HepG2 (cell line): ENCODE results near the gene MPST. TPM values are rescaled to one million over a fixed set of nuclear protein-coding genes. Genes with fewer than 3 reads are reported as not detected.

Experiments
- ATAC-seq: fragments of 200-7000 bp; cut with Tn5 transposase; 3 replicates; pipeline ENCODE4 v1.9.1; 2020; ENCODE audit warnings: mild to moderate bottlenecking, moderate library complexity
- BruUV-seq: library from RNA; stranded (reverse); fragments of 400-500 nt; replicated peaks from 2 replicates; lab custom pipeline; 2021; lab: Mats Ljungman, UMichigan
- CTCF ChIA-PET: fragments of 300-600 bp; formaldehyde crosslinking; extraction: SDS; loops from one replicate; lab custom pipeline; 2021; ENCODE audit warnings: low total read pairs, inconsistent platforms, low intra/inter-chr PET ratio; lab: Yijun Ruan, JAX
- POLR2A ChIA-PET: fragments of 350-600 bp; sonication (Branson Sonifier 250); formaldehyde crosslinking; loops from one replicate; lab custom pipeline; 2020; ENCODE audit warnings: antibody characterized with exemption, inconsistent platforms; lab: Yijun Ruan, JAX
- DNase-seq: peaks from one replicate; pipeline ENCODE4 v3.0.0-alpha.2; 2015; ENCODE audit warnings: low spot score
- FAIRE-seq: peaks from 3 replicates; lab custom pipeline; 2011; peaks lifted over from hg19 to GRCh38; lab: Jason Lieb, UNC
- H2AFZ ChIP-seq: one replicate; pipeline ENCODE4 v1.6.1; 2011; ENCODE audit warnings: low read length, inconsistent platforms
- H3K27ac ChIP-seq: fragments of 300-600 bp; 3 replicates; pipeline ENCODE4 v1.8.0; 2011; ENCODE audit warnings: mixed run types, mild to moderate bottlenecking, mixed read lengths, low read length, inconsistent platforms; ENCODE audit not compliant: insufficient read depth; ENCODE audit errors: extremely low read length
- H3K27me3 ChIP-seq, 2 experiments: fragments of 200-600 bp in 1 of 2; 2 replicates in 1 of 2; 3 replicates in 1 of 2; pipeline versions ENCODE4 v1.6.0 to v1.8.0; 2011; ENCODE audit warnings: low read length in 2 of 2, mild to moderate bottlenecking in 2 of 2, moderate library complexity in 2 of 2, inconsistent platforms in 1 of 2; ENCODE audit not compliant: insufficient read depth in 2 of 2, control insufficient read depth in 1 of 2
- H3K36me3 ChIP-seq, 2 experiments: fragments of 200-600 bp in 1 of 2; replicated peaks in 1 of 2; 2 replicates in 1 of 2; 3 replicates in 1 of 2; pipeline versions ENCODE4 v1.5.1 to v1.8.0; 2011; ENCODE audit warnings: low read length in 2 of 2, inconsistent platforms in 1 of 2; ENCODE audit not compliant: insufficient read depth in 2 of 2, control insufficient read depth in 1 of 2
- H3K4me1 ChIP-seq: 2 replicates; pipeline ENCODE4 v1.5.1; 2012; ENCODE audit warnings: low read length, inconsistent platforms; ENCODE audit not compliant: insufficient read depth
- H3K4me2 ChIP-seq: 2 replicates; pipeline ENCODE4 v1.6.0; 2011; ENCODE audit warnings: low read depth, low read length, inconsistent platforms
- H3K4me3 ChIP-seq, 3 experiments: fragments of 200-600 bp in 1 of 3; sonication (generic), shearing (Covaris generic) in 1 of 3; replicated peaks in 1 of 3; 2 replicates each; pipeline ENCODE4 v1.5.1; 2011 to 2016; ENCODE audit warnings: low read length in 3 of 3, inconsistent platforms in 2 of 3, low read depth in 2 of 3, mild to moderate bottlenecking in 2 of 3, control low read depth in 1 of 3, mixed read lengths in 1 of 3; ENCODE audit not compliant: insufficient read depth in 1 of 3
- H3K79me2 ChIP-seq: one replicate; pipeline ENCODE4 v1.6.1; 2011; ENCODE audit warnings: low read length, inconsistent platforms; ENCODE audit not compliant: insufficient read depth
- H3K9ac ChIP-seq: 2 replicates; pipeline ENCODE4 v1.6.0; 2011; ENCODE audit warnings: mild to moderate bottlenecking, low read depth, low read length, inconsistent platforms; ENCODE audit not compliant: insufficient read depth
- H3K9me3 ChIP-seq: 2 replicates; pipeline ENCODE4 v1.5.1; 2012; ENCODE audit warnings: mild to moderate bottlenecking, low read length
- H4K20me1 ChIP-seq: 2 replicates; pipeline ENCODE4 v1.6.0; 2011; ENCODE audit warnings: inconsistent platforms, mild to moderate bottlenecking, low read length, moderate library complexity; ENCODE audit not compliant: insufficient read depth
- AGO2 ChIP-seq: fragments of 200-400 bp; formaldehyde crosslinking; optimal IDR thresholded peaks from 2 replicates; pipeline ENCODE3; 2017; ENCODE audit warnings: mild to moderate bottlenecking, low read depth, low read length, moderate library complexity
- HNRNPH1 ChIP-seq: fragments of 200-400 bp; formaldehyde crosslinking; optimal IDR thresholded peaks from 2 replicates; pipeline ENCODE3; 2017; ENCODE audit warnings: mild to moderate bottlenecking, low read depth, low read length
- HOXA5 ChIP-seq: sonication (generic); formaldehyde crosslinking; IDR thresholded peaks from 2 replicates; pipeline ENCODE4 v1.4.0; 2020; ENCODE audit warnings: missing genetic modification reagents
- HOXA9 ChIP-seq: sonication (generic); formaldehyde crosslinking; IDR thresholded peaks from 2 replicates; pipeline ENCODE4 v1.8.1; 2022; ENCODE audit warnings: missing genetic modification reagents, mild to moderate bottlenecking, moderate library complexity, borderline replicate concordance
- IKZF4 ChIP-seq: sonication (generic); formaldehyde crosslinking; IDR thresholded peaks from 2 replicates; pipeline ENCODE4 v1.5.1; 2020; ENCODE audit warnings: borderline replicate concordance, mild to moderate bottlenecking, low read depth, missing genetic modification reagents; ENCODE audit errors: not compliant biosample characterization
- KDM5A ChIP-seq: fragments of 200-600 bp; sonication (generic); IDR thresholded peaks from 2 replicates; pipeline ENCODE4 v1.7.0; 2018; ENCODE audit warnings: antibody characterized with exemption, mild to moderate bottlenecking, low read length, borderline replicate concordance
- KLF12 ChIP-seq: sonication (generic); formaldehyde crosslinking; IDR thresholded peaks from 2 replicates; pipeline ENCODE4 v1.4.0; 2020; ENCODE audit warnings: missing genetic modification reagents, borderline replicate concordance
- KLF6 ChIP-seq: IDR thresholded peaks from 2 replicates; pipeline ENCODE4 v1.8.0; 2016; ENCODE audit warnings: missing biosample characterization, missing genetic modification reagents
- MED1 ChIP-seq: sonication (generic); formaldehyde crosslinking; IDR thresholded peaks from 2 replicates; pipeline ENCODE4 v1.4.0; 2020; ENCODE audit warnings: missing genetic modification reagents
- MIER3 ChIP-seq: IDR thresholded peaks from 2 replicates; pipeline ENCODE4 v1.6.1; 2016; ENCODE audit warnings: missing compliant biosample characterization, borderline replicate concordance
- MTA1 ChIP-seq: sonication (generic); formaldehyde crosslinking; IDR thresholded peaks from 2 replicates; pipeline ENCODE4 v1.4.0; 2020; ENCODE audit warnings: missing genetic modification reagents, mild to moderate bottlenecking, borderline replicate concordance
- NFYC ChIP-seq: IDR thresholded peaks from 2 replicates; pipeline ENCODE4 v1.6.1; 2016; ENCODE audit warnings: missing genetic modification reagents, missing compliant biosample characterization
- PHF8 ChIP-seq: sonication (generic); formaldehyde crosslinking; IDR thresholded peaks from 2 replicates; pipeline ENCODE4 v1.5.0; 2020; ENCODE audit warnings: missing genetic modification reagents
- RFX3 ChIP-seq: IDR thresholded peaks from 2 replicates; pipeline ENCODE4 v1.6.1; 2016; ENCODE audit warnings: missing biosample characterization, missing genetic modification reagents
- ZKSCAN5 ChIP-seq: sonication (generic); formaldehyde crosslinking; IDR thresholded peaks from 2 replicates; pipeline ENCODE4 v1.5.1; 2020; ENCODE audit warnings: mild to moderate bottlenecking, missing genetic modification reagents
- ZNF230 ChIP-seq: sonication (generic); formaldehyde crosslinking; IDR thresholded peaks from 2 replicates; pipeline ENCODE4 v1.4.0; 2020; ENCODE audit warnings: mild to moderate bottlenecking, missing genetic modification reagents
- ZNF44 ChIP-seq: sonication (generic); formaldehyde crosslinking; IDR thresholded peaks from 2 replicates; pipeline ENCODE4 v1.5.1; 2020; ENCODE audit warnings: mild to moderate bottlenecking, missing genetic modification reagents
- ZNF737 ChIP-seq: sonication (generic); formaldehyde crosslinking; IDR thresholded peaks from 2 replicates; pipeline ENCODE4 v1.5.0; 2020; ENCODE audit warnings: missing genetic modification reagents, mild to moderate bottlenecking, borderline replicate concordance
- WGBS: methylation state at CpG from one replicate; pipeline ENCODE4 v1.1.6; 2017; ENCODE audit warnings: low lambda C conversion rate; 5-methylcytosine and 5-hydroxymethylcytosine counted together
- in situ Hi-C: cut with HindIII; loops from 2 replicates; pipeline ENCODE4 v1.10.0; 2017; ENCODE audit warnings: low pct_unique_long_range_greater_than_20kb; ENCODE audit not compliant: extremely low pct_ligation_motif_present
- intact Hi-C: fragments of 100-400 bp; cut with micrococcal nuclease; formaldehyde crosslinking; loops from one replicate; pipeline ENCODE4 v1.10.0; 2022; ENCODE audit not compliant: unreplicated experiment
- polyA plus RNA-seq, 8 experiments: library from polyadenylated mRNA; depleted of rRNA in 3 of 8; stranded (reverse) in 7 of 8; unstranded in 1 of 8; fragments of >200 nt; fragmentation: Illumina TruSeq in 4 of 8; extraction: Trizol in 4 of 8; gene quantifications; 2 replicates each; pipeline versions ENCODE4 v1.2.1 to v1.2.3, GENCODE V29; 2011 to 2016; ENCODE audit warnings: low read depth in 4 of 8, missing spikeins in 1 of 8, mixed read lengths in 1 of 8; ENCODE audit not compliant: insufficient read depth in 1 of 8
- total RNA-seq, 5 experiments: library from RNA; depleted of rRNA; stranded (reverse); fragments of >200 nt; fragmentation: Illumina TruSeq; extraction: Trizol; gene quantifications; 2 replicates each; pipeline ENCODE4 v1.2.3, GENCODE V29; 2016; ENCODE audit warnings: low read depth in 1 of 5
- TF ChIP-seq, protein P1 (sequence below): sonication (generic); formaldehyde crosslinking; IDR thresholded peaks from 2 replicates; pipeline ENCODE4 v1.8.0; 2022; ENCODE audit warnings: missing genetic modification reagents, mild to moderate bottlenecking, inconsistent platforms, borderline replicate concordance
- TF ChIP-seq, protein P2 (sequence below): sonication (generic); formaldehyde crosslinking; IDR thresholded peaks from 2 replicates; pipeline ENCODE4 v1.5.1; 2020; ENCODE audit warnings: mild to moderate bottlenecking, missing genetic modification reagents, moderate library complexity

MPST gene
- total and polyA plus RNA-seq, 2 of the 13 experiments (the other 11 are each of a cell fraction or from before 2014, with no cell fraction given), result 133 to 141 TPM

DNA sequence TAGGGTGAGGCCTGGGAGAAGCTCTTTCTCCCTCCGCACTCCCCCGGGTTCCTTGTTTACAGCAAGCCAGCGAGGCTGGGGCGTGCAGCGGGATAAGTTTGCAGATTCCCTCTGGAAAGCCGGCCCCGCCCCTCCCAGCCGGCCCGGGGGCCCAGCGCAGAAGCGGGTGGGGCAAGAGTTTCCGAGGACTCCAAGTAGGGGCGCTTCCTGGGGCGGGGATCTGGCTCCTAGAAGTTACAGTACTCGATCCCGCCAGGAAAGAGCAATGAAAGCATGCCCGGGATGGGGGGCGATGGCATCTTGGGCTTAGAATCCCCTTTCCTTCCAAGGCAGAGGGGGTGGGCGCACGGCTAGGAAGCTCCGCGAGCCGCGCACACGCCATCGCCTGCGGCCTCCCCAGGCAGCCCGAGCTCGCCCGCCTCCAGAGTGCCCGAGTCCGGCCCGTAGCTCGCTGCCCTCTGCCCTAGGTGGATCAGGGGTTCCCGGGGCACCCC is 680 bp upstream of the MPST start (continued):
- TF ChIP-seq AGO2 (peak; percentile 67), HOXA9 (CRISPR knock-in tag) (no peak), IKZF4 (peak; percentile 51), KLF12 (CRISPR knock-in tag) (peak; percentile 43; the same call in 1 of the 2 replicates), HNRNPH1 (no peak), KLF6 (CRISPR knock-in tag) (0 out of 2 replicates have a peak, but pooled peaks have one; percentile 50), MTA1 (CRISPR knock-in tag) (no peak)

DNA sequence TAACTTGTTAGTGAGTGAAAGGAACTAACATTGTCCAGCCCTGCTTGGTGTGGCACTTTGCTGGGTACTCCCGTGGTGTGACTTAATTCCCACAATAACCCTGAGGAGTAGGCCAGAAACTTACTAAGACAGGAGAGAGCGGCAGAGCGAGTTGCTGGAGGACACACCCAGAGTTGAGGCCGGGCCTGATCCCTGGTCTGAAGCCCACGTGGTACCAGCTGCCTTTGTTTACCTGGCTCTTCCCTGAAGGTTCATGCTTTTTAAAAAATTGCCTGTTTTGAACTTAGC is 594 bp downstream of the MPST start:
- in situ Hi-C loops (no loop called here), intact Hi-C loops (loop anchor here (5.0 kb wide), 1 partner anchor 33 kb away; no protein-coding TSS in a partner anchor)
- Histone ChIP-seq H3K4me3 (peak overlapping the region; percentile 86 to 94 (median 92)), H2AFZ (no peak overlapping the region), H3K27me3 (no peaks in the 10 kb centered on the region; a peak in 1 of 5 replicates), H3K27ac (peak overlapping the region; percentile 88), H3K36me3 (peaks cover 6 to 21% of the 10 kb centered on the region in 2 experiments), H3K9me3 (no peaks in the 10 kb centered on the region), H3K9ac (peak overlapping the region; percentile 95), H3K79me2 (peaks cover 66% of the 10 kb centered on the region), H3K4me1 (peaks cover 79% of the 10 kb centered on the region), H3K4me2 (peak overlapping the region; percentile 91), H4K20me1 (peaks cover 21% of the 10 kb centered on the region)
- ChIA-PET POLR2A (interaction anchor here (1.3 to 11.6 kb wide), 4 partner anchors 10 to 23 kb away, joined by 3 to 383 read pairs (median 72); no protein-coding TSS in a partner anchor), CTCF (interaction anchor here (0.8 kb wide), 1 partner anchor 14 kb away, joined by 3 read pairs; no protein-coding TSS in a partner anchor)
- DNase-seq, result no peak
- WGBS, result 5% methylated on average over 3 of the region's 5 CpGs
- peak; percentile 15; the same call in 2 of the 3 replicates for ATAC-seq
- no peak for FAIRE-seq
- TSS peak; percentile 76 for BruUV-seq
- TF ChIP-seq ZNF44 (CRISPR knock-in tag), result no peak
- no peak for TF ChIP-seq HOXA5 (CRISPR knock-in tag)
- TF ChIP-seq, protein P1, sequence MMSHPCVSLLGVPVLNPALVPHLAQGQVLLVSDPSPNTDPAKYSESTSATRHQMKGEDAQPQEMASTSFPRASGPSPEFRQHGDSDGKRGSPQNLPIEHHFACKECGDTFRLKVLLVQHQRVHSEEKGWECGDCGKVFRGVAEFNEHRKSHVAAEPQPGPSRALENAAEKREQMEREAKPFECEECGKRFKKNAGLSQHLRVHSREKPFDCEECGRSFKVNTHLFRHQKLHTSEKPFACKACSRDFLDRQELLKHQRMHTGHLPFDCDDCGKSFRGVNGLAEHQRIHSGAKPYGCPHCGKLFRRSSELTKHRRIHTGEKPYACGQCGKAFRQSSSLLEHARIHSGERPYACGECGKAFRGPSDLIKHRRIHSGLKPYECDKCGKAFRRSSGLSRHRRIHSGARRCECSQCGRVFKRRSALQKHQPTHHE (CRISPR knock-in tag), result 0 out of 2 replicates have a peak, but pooled peaks have one; percentile 7
- TF ChIP-seq ZNF230 (CRISPR knock-in tag), result no peak
- TF ChIP-seq ZKSCAN5, result no peak
- 0 out of 2 replicates have a peak, but pooled peaks have one; percentile 4 for TF ChIP-seq ZNF737 (CRISPR knock-in tag)
- TF ChIP-seq, protein P2, sequence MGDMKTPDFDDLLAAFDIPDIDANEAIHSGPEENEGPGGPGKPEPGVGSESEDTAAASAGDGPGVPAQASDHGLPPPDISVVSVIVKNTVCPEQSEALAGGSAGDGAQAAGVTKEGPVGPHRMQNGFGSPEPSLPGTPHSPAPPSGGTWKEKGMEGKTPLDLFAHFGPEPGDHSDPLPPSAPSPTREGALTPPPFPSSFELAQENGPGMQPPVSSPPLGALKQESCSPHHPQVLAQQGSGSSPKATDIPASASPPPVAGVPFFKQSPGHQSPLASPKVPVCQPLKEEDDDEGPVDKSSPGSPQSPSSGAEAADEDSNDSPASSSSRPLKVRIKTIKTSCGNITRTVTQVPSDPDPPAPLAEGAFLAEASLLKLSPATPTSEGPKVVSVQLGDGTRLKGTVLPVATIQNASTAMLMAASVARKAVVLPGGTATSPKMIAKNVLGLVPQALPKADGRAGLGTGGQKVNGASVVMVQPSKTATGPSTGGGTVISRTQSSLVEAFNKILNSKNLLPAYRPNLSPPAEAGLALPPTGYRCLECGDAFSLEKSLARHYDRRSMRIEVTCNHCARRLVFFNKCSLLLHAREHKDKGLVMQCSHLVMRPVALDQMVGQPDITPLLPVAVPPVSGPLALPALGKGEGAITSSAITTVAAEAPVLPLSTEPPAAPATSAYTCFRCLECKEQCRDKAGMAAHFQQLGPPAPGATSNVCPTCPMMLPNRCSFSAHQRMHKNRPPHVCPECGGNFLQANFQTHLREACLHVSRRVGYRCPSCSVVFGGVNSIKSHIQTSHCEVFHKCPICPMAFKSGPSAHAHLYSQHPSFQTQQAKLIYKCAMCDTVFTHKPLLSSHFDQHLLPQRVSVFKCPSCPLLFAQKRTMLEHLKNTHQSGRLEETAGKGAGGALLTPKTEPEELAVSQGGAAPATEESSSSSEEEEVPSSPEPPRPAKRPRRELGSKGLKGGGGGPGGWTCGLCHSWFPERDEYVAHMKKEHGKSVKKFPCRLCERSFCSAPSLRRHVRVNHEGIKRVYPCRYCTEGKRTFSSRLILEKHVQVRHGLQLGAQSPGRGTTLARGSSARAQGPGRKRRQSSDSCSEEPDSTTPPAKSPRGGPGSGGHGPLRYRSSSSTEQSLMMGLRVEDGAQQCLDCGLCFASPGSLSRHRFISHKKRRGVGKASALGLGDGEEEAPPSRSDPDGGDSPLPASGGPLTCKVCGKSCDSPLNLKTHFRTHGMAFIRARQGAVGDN (CRISPR knock-in tag), result peak; percentile 62; the same call in 1 of the 2 replicates
- peak; percentile 60 for TF ChIP-seq PHF8 (CRISPR knock-in tag)
- no peak for TF ChIP-seq KDM5A
- no peak for TF ChIP-seq MIER3 (CRISPR knock-in tag)
- TF ChIP-seq RFX3 (CRISPR knock-in tag), result no peak
- TF ChIP-seq MED1 (CRISPR knock-in tag), result peak; percentile 51; the same call in 1 of the 2 replicates
- TF ChIP-seq NFYC, result no peak
